Stimulated activated naive CD8-positive, alpha-beta T cell treated with anti-CD3 and anti-CD28 coated beads, Interleukin-15, amount 100 ng/mL, for 72 hours (primary cell): ENCODE measurements around the gene HOXB5.
A peak's percentile ranks its signal among the peaks of the same experiment; 100 is the strongest.

Source experiments
- ATAC-seq: fragments of 150-1000 bp; cut with Tn5 transposase; 2 replicates; pipeline ENCODE4 v1.10.0; 2021; ENCODE audit warnings: mild to moderate bottlenecking, moderate library complexity
- DNase-seq, 2 donors: peaks; one replicate each; pipeline ENCODE4 v3.0.0; 2021 to 2022
- H3K27ac Mint-ChIP-seq, 2 donors: one replicate each; pipeline ENCODE4 v1.8.0; 2022; ENCODE audit warnings: mild to moderate bottlenecking in 2 of 2, mixed read lengths in 2 of 2, moderate library complexity in 2 of 2
- H3K27me3 Mint-ChIP-seq: one replicate; pipeline ENCODE4 v1.8.0; 2022; ENCODE audit warnings: mixed read lengths
- H3K4me1 Mint-ChIP-seq: one replicate; pipeline ENCODE4 v1.8.0; 2022; ENCODE audit warnings: mild to moderate bottlenecking, mixed read lengths
- H3K4me3 Mint-ChIP-seq, 2 donors: one replicate each; pipeline ENCODE4 v1.8.0; 2022; ENCODE audit warnings: mild to moderate bottlenecking in 2 of 2, mixed read lengths in 2 of 2, moderate library complexity in 1 of 2
- H3K9me3 Mint-ChIP-seq, 2 donors: one replicate each; pipeline ENCODE4 v1.8.0; 2022; ENCODE audit warnings: mixed read lengths in 2 of 2

Gene HOXB5

DNA sequence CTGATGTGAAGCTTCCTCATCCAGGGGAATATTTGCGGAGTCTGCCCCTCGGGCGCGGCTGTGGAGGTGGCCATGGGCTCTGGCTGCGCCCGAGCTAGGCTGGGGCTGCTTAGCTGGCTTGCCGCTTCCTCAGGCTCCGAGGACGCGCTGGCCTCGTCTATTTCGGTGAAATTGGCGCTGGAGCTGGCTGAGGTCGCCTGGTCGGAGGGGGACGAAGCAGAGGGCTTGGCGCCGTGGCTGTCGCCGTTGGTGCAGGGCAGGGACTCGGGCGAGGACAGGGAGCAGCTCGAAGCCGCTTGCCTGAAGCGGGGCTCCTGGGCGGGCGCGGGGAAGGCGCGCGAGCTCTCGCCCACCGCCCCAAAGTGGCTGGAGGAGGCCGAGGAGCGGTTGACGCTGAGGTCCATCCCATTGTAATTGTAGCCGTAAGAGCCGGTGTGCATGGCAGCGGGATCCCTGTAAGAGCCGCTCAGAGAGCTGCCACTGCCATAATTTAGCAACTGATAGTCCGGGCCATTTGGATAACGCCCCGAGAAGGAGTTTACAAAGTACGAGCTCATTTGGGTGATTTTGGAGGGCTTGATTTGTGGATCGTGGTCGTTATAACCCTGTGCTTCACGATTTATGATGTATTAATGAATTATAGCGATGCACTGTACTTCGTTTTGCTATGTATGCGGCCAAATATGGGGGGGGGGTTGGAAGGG is at the start of gene HOXB5:
Gene HOXB5, minus strand, starts transcription at position 654 of the 704 bp plus-strand sequence. Its CDS starts 97 bp downstream, at position 557.
- ATAC-seq, result peak; percentile 37
- peaks cover 56% of the 10 kb centered on the region for H3K4me1 Mint-ChIP-seq
- H3K27me3 Mint-ChIP-seq, result peaks cover 100% of the 10 kb centered on the region
- peak within 1 kb of the TSS; percentile 83 to 89 for H3K4me3 Mint-ChIP-seq
- no peak for DNase-seq
- peak within 1 kb of the TSS in 1 of 2 donors; percentile 77 for H3K27ac Mint-ChIP-seq
- no peaks in the 10 kb centered on the region for H3K9me3 Mint-ChIP-seq

DNA sequence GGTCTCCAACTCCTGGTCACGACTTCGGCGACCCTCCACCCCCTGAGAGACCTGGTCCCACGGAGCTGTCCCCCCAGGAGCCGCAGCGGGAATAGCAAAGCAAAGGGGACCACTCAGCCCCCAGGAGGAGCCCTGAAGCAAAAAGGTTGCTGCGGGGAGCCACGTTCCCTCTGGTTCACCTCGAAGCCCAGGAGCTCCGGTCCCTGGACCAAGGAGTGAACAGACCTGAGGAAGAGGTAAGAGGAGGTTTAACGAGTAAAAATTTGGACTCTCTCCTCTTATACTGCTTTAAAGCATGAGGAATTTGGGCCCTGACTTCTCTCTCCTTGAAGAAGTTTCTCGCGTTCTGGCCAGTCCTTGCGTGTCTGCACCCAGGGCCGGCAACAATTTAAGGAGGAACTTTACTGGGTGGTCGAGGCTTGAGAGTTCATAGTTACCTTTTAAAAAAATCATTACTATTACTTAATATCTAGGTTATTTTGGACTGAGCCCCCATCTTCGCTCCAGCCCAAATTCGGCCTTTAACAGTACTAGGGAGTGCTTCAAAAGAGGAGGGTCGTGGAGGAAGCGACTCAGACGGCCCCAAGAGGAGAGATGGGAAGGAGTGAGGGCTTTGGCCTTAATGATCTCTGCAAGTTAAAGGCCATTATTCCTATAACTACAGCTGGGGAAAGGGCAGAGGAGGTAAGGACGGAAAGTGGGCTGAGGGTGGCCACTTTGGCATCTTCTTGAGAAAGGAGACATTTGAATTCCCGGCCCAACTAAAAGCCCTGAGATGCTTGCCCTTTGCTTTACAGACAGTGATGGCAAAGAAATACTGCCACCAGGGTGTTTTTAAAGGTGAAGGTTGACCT is 49.5 kb upstream of the HOXB5 start:
- Mint-ChIP-seq H3K27ac (no peak overlapping the region), H3K4me1 (peaks cover 42% of the 10 kb centered on the region), H3K9me3 (no peaks in the 10 kb centered on the region), H3K4me3 (peak overlapping the region in 1 of 2 donors; percentile 41), H3K27me3 (peaks cover 100% of the 10 kb centered on the region)
- no peak for ATAC-seq
- no peak for DNase-seq

DNA sequence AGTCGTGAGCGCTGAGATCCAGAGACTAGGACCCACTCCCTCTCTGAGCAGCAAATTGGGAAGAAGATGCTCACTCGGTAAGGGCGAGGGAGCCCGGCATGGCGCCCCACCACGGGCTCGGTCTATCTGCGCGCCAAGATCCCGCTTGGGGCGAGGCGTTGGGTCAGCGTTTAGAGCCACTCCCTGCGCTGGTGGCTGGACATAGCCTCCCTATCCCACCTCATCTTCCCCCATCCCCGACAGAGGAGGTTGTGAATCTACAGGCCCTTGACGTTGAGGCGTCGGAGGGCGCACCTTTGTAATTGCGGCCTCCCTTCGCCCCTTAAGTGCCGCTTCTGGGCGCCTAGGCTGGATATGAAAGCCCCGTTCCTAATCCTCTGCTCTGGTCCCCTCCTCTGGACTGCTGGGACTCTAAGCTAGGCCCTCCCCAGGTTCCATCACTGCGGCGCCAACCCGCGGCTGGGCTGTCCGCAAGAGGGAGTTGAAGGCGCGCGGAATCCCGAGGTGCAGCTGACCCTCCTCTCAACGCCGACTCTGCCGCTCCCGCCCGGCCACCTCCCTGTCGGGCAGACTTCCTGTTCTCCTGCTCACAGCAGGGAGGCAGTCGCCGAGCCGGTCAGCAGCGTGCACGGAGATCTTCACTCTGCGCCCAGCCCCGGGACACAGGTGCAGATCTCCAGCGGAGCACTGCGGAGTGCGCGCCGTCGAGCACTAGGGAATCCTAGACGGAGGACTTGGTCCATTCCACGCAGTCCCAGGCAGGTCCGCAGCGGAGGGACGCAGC is 48.7 kb upstream of the HOXB5 start:
- Mint-ChIP-seq H3K9me3 (no peaks in the 10 kb centered on the region), H3K4me3 (peak overlapping the region in 1 of 2 donors; percentile 41), H3K27ac (no peak overlapping the region), H3K27me3 (peaks cover 100% of the 10 kb centered on the region), H3K4me1 (peaks cover 36% of the 10 kb centered on the region)
- DNase-seq (no peak), ATAC-seq (no peak)

DNA sequence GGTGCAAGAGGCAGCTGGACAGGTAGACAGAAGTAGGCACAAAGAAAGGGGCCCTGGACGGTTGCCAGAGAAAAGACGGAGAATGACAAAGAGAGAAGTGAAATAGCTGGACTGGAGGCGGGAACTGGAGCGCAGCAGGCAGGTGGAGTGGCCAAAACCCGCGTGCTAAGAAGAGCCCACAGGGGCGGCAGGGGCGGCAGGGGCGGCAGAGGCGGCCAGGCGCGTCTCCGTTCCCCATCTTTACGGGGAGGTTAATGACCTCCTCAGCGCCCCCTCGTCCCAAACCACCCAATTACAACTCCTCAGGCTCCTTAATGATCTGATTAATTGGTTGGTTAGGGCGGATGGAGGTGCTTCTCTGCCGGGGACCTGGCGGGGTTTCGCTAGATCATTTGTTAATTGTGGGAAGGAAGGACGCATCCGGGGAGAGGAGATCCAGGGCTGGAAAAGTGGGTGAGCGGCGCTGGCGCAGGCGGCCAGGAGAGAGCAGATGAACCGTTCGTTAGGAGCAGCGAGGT is 48.0 kb upstream of the HOXB5 start:
- Mint-ChIP-seq H3K27ac (no peak overlapping the region), H3K4me3 (peak overlapping the region; percentile 13 to 24), H3K9me3 (no peaks in the 10 kb centered on the region), H3K27me3 (peaks cover 100% of the 10 kb centered on the region), H3K4me1 (peaks cover 34% of the 10 kb centered on the region)
- no peak for DNase-seq
- no peak for ATAC-seq

DNA sequence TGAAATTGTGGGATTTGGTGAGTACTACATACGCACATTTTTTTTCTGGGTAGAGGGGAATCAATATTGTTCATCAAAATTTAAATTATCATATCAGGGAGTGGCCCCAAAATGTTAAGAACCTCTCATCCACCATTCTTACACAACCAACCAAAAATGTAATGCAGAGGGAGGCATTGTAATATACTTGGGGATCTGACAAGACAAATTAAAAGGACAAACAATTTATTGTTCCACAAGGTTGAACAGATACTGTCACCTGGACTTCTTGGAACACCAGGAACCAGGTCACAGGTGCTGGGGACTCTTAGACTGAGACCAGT is 47.2 kb upstream of the HOXB5 start:
- no peak for ATAC-seq
- DNase-seq, result no peak
- no peak overlapping the region for H3K27ac Mint-ChIP-seq
- no peak overlapping the region for H3K4me3 Mint-ChIP-seq
- no peaks in the 10 kb centered on the region for H3K9me3 Mint-ChIP-seq
- peaks cover 33% of the 10 kb centered on the region for H3K4me1 Mint-ChIP-seq
- peaks cover 100% of the 10 kb centered on the region for H3K27me3 Mint-ChIP-seq

DNA sequence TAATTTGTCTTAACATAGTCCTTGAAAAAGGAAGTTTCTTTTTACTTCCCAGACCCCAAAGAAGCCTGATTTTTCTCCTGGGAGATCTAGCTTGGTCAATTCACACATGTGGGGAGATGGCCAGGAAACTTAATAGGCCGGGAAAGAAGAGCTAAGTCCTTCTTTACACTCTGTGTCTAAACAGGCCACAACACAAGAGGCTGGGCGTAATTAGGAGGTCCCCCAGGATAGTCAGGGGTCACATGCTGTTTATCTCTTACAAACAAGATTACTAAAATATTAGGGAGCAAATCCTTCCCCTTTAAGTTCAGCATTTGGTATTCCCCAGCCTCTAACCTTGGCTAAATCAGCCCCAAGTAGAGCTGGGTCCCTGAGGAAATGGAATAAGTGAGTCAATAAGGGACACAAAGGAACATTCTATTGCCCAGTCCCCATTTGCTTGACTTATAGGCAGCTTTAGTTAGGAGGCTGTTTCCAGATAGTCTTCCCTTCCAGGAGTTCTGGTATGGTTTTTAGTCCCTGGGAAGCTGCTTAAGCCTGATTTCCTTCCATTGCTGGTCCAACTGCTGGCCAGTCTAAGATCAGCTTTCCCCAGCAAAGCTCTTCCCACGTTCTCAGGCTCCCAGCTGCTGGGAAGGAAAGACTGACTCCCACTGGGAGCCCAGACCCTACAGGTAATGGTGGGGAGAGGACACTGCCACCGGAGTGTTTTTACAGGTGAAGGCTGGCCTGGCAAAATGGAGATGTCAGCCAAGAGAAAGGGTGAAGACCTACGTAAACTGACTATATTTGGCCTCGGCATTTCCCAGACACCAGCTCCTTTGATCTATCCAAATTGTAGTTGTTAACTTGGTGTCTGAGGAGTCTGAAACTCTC is 46.6 kb upstream of the HOXB5 start:
- no peak overlapping the region for H3K27ac Mint-ChIP-seq
- H3K27me3 Mint-ChIP-seq, result peaks cover 100% of the 10 kb centered on the region
- DNase-seq (no peak), ATAC-seq (no peak)
- H3K4me3 Mint-ChIP-seq, result no peak overlapping the region
- H3K9me3 Mint-ChIP-seq, result no peaks in the 10 kb centered on the region
- H3K4me1 Mint-ChIP-seq, result peaks cover 31% of the 10 kb centered on the region

DNA sequence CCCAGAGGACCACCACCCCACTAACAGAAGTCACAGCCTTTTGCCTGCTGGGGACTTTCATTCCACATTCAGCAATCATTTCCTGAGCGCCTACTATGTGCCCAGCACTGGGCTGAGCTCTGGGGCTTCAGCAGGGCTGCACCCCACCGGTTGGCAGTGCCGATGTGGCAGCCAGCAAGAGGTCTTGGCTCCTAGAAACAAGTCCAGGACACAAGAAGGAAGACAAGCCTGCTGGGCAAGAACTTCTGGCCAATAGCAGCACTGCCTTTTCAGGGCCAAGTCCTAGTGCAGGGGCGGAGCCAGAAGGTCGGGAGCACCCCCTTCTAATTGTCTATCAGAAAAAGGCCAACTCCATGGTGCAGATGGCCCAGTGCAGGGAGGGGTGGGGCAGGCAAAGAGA is 45.6 kb upstream of the HOXB5 start:
- ATAC-seq (no peak), DNase-seq (no peak)
- Mint-ChIP-seq H3K27ac (no peak overlapping the region), H3K4me3 (no peak overlapping the region), H3K4me1 (peaks cover 40% of the 10 kb centered on the region), H3K9me3 (no peaks in the 10 kb centered on the region), H3K27me3 (peaks cover 100% of the 10 kb centered on the region)

DNA sequence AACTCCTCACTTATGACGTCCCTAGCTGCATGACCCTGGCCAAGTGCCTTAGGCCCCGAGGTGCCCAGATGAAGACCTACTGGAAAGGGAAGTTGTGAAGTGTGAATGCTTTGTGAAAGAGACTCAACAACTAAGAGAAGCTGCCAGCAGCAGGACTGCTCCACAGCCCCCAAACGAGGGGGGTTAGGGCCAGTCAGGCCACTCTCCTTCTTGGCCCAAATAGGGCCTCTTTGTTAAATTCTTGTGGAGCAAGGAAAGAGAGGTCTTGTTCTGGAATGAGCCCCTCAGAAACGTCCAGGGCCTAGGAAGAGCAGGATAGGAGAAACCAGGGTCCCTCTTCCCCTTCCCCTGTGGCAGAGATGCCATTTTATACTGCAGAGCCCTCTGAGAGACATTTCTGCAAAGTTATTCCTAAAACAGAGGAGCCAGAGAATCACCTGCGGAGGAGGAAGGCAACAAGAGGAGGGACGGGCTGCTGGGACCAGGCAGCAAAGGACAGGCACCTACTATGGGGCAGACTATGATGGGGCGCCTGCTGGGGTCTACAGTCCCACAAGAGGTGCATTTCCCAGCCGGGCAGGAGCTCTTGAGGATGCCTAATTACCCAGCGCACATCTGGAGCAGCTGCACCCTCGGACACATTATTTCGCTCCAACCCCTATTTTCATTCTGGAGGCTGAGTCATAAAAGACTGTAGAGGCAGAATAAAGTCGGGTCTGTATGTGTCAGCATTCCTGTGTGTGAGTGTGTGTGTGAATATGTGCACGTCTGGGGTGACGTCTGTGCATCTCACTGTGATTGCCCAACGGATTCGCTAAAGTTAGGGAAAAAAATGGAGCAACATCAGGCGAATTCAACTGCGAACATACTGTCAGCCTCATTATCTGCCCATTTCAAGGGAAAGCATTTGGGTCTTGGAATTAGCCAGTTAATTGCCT is 44.0 kb upstream of the HOXB5 start:
- peak in 1 of 2 donors; percentile 1 for DNase-seq
- peaks cover 45% of the 10 kb centered on the region for H3K4me1 Mint-ChIP-seq
- H3K27ac Mint-ChIP-seq, result no peak overlapping the region
- no peaks in the 10 kb centered on the region for H3K9me3 Mint-ChIP-seq
- peaks cover 100% of the 10 kb centered on the region for H3K27me3 Mint-ChIP-seq
- H3K4me3 Mint-ChIP-seq, result no peak overlapping the region
- no peak for ATAC-seq

DNA sequence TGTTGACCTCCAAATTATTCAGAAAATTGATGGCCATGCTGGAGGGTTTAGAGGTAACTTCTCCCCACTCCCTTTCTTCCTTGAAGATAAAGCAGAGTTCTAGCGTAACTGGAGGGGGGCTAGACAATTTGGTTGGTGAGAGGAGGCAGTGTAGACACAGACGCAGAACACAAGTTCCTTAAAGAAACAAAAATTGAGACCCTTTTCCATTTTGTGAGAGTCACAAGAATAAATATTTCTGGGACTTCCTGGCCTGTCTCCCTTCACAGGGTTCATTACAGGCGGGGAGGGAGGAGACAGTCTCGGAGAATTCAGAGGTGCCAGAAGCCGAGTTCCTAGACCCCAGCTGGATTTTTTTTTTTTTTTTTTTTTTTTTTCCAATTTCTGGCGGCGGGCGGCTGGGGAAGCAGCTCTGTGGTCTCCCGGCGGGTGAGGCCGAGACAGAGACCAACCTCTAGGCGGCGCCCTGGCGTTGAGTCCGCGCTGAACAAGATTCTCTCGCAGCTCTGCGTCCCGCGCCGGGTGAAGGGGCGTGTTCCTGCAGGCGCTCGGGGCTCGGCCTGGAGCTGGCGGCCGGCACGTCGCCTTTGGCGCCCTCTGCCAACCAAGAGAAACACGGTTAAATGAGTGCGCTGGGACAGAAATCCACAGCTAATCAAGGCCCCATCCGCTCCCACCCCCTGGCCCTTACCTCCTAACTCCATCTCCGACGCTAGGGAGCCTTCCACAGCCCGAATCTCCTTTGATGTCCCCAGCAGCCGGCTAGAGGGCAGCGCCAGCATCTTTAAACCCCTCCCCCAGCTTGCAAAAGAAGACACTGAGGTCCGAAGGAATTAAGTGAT is 42.8 kb upstream of the HOXB5 start:
- H3K27me3 Mint-ChIP-seq, result peaks cover 100% of the 10 kb centered on the region
- no peak overlapping the region for H3K27ac Mint-ChIP-seq
- DNase-seq (peak; percentile 79 to 82), ATAC-seq (peak; percentile 89)
- peak overlapping the region in 1 of 2 donors; percentile 62 for H3K4me3 Mint-ChIP-seq
- H3K4me1 Mint-ChIP-seq, result peaks cover 37% of the 10 kb centered on the region
- no peaks in the 10 kb centered on the region for H3K9me3 Mint-ChIP-seq

DNA sequence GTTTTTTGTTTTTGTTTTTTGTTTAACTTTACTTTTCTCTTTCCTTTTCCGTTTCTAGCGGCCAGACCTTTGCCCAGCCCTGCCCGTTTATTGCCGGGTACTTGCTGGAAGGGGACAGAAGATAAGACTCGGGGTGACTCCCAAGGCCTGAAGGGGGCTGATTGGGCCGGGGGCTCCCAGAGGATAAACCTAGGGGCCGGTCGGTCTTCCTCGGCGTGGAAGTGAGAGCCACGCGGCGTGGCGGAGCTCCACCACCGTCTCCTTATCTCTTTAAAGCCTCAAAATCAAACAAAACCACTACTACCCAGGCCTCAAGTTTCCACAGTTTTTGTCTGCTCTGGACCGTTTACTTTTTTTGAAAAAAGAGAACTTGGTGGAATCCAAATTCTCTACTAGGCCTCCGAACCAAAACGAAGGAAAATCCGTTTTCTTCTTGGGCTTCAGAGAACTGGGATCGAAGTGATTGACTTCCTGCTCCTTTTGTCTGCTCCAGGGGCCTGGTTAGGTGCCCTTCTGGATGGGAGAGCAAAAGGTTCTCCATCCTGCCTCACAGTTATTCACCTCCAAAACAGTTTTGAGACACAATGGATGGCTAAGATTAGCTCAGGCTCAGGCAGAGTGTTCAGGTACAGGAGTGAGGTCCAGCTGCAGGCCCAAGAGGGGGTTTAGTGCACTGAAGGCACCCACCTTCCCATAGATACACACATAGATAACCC is 41.1 kb upstream of the HOXB5 start:
- H3K27me3 Mint-ChIP-seq, result peaks cover 100% of the 10 kb centered on the region

DNA sequence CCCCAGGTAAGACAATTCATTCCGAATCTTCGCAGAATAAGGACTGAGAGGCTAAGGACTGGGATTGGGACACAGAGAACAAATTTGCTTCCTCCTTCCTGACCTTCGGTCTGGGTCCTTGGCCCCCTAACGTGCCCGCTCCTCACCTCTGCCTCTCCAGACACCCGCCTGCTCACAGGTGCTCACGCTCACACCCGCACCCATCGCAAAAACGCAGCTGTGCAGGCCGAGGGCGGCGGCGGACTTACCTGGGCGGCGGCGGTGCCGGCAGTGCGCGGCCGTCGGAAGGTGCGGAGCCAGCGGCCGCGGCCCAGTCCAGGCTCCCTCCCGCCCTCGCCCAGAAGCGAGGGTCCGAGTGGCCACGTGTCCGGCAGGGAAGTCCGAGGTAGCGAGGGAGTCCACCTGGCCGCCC is 39.7 kb upstream of the HOXB5 start:
- H3K9me3 Mint-ChIP-seq, result no peaks in the 10 kb centered on the region
- H3K27ac Mint-ChIP-seq, result no peak overlapping the region
- peak overlapping the region; percentile 17 to 76 for H3K4me3 Mint-ChIP-seq
- ATAC-seq (no peak), DNase-seq (no peak)
- peaks cover 34% of the 10 kb centered on the region for H3K4me1 Mint-ChIP-seq
- H3K27me3 Mint-ChIP-seq, result peaks cover 100% of the 10 kb centered on the region

More for the DNA sequence above, 41.1 kb upstream of the HOXB5 start:
- DNase-seq (no peak), ATAC-seq (no peak)
- Mint-ChIP-seq H3K4me3 (peak overlapping the region; percentile 70 to 76), H3K4me1 (peaks cover 33% of the 10 kb centered on the region), H3K9me3 (no peaks in the 10 kb centered on the region), H3K27ac (no peak overlapping the region)

DNA sequence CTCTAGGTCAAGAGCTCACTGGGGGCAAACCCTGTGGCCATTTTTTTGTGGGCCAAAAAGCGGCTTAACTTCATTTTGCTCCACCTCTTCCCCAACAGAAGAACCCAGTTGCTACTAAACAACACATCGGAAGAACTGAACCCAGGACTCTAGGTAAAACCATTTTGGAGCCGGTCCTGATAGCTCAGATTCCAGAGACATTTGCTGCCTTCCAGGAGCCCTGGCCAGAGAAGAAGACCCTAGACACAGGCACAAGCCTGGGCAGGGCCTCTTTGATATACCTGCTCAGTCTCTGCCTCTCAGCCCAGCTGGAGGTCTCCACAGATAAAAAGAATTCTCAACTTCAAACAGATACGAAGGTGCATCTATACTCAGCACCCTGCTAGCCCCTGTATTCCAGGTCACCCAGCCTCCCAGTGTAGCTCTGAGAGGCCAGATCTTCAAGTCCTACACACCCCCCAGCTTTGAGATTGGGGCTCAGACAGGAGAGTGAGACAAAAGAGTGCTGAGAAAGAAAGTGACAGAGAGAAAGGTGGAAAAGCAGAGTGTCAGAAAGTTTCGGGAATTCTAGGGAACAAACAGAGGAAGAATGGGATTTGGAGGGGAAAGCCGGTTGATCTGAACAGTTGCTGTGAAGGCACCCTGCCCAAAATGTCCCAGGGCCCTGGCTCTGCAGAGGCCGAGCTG is 39.1 kb upstream of the HOXB5 start:
- DNase-seq (no peak), ATAC-seq (no peak)
- no peak overlapping the region for H3K27ac Mint-ChIP-seq
- H3K4me3 Mint-ChIP-seq, result peak overlapping the region; percentile 3 to 17
- H3K27me3 Mint-ChIP-seq, result peaks cover 100% of the 10 kb centered on the region
- no peaks in the 10 kb centered on the region for H3K9me3 Mint-ChIP-seq
- H3K4me1 Mint-ChIP-seq, result peaks cover 38% of the 10 kb centered on the region
